Measurements from ENCODE around the gene TPO. TPM values are rescaled to one million over a fixed set of nuclear protein-coding genes. Genes with fewer than 3 reads are reported as not detected.

The TPO gene
- total RNA-seq, 4 donors from 2014 or later = 0.93 to 4.6 (median 1.3) TPM

DNA sequence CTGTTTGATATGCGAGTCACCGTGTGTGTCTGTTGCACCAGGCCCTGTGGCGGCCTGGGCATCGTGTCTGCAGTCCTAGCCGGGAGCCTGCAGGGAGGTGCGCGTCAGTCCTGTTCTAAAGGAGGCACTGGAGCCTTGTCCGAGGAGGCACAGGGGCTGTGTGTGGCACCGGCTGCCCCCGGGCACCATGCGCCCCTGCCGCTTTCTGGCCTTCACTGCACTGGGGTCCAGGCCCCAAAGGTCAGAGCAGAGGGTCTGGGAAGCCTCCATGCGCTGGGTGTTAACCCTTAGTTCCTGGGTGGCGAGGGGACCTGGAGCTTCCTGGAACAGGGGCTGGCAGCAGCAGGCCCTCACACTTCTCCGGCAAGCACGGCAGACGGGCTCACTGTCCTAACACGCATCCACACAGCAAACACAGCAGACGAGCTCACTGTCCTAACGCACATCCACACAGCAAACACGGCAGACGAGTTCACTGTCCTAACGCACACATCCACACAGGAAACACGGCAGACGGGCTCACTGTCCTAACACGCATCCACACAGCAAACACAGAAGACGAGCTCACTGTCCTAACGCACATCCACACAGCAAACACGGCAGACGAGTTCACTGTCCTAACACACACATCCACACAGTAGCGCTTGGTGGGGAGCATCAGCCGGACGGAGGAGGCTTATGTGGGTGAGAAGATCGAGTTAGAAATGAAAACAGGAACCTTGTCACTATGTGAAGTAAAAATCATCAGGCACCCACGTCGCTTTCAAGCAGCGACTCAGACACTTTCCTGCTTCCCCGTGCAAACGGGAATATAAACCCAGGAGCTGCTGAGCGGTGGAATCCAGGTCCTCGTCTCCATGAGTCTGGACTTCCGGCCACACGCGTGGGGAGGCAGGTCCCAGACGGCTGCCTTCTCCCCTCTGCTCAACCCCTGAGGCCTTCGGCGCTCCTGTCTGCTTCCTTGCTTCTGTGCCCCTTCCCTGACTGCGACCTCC is 65.3 kb downstream of the TPO start:
- H3K9me3 ChIP-seq = no peaks in the 10 kb centered on the region
- peak in 1 of 2 donors; percentile 53 for DNase-seq (ENCODE audit: low spot score in 2 of 2)
- H3K4me1 ChIP-seq = no peaks in the 10 kb centered on the region
- 81% methylated on average over 34 of the region's 48 CpGs for WGBS
- H3K27ac ChIP-seq = no peak overlapping the region
- no peak overlapping the region for H3K4me3 ChIP-seq
- TF ChIP-seq, protein P1, sequence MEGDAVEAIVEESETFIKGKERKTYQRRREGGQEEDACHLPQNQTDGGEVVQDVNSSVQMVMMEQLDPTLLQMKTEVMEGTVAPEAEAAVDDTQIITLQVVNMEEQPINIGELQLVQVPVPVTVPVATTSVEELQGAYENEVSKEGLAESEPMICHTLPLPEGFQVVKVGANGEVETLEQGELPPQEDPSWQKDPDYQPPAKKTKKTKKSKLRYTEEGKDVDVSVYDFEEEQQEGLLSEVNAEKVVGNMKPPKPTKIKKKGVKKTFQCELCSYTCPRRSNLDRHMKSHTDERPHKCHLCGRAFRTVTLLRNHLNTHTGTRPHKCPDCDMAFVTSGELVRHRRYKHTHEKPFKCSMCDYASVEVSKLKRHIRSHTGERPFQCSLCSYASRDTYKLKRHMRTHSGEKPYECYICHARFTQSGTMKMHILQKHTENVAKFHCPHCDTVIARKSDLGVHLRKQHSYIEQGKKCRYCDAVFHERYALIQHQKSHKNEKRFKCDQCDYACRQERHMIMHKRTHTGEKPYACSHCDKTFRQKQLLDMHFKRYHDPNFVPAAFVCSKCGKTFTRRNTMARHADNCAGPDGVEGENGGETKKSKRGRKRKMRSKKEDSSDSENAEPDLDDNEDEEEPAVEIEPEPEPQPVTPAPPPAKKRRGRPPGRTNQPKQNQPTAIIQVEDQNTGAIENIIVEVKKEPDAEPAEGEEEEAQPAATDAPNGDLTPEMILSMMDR (IDR thresholded peaks at IDR 0.05) = no peak
- TF ChIP-seq EP300 (IDR thresholded peaks at IDR 0.05) (no peak), POLR2AphosphoS5 (IDR thresholded peaks at IDR 0.05) (no peak), POLR2A (IDR thresholded peaks at IDR 0.05) (no peak)
- no peaks in the 10 kb centered on the region for H3K27me3 ChIP-seq
- H3K36me3 ChIP-seq = no peaks in the 10 kb centered on the region

DNA sequence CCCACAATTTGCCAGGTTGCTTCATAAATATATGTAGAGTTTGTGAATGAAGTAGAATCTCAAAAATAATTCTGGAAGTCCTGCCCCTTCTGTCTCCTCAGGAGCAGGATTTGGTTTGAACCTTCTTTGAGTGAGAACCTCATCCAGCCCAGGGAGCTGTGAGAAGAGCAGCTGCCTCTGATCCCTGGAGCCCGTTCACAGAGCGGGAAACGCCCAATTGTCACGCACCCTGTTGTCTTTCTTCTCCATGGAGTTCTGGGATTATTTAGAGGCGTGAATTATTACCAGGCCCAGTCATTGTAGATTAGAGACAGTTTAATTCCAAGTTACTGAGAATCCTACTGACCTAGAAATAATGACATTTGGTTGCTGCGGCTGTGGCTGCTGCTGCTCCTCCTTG is 66.1 kb downstream of the TPO start:
- 63% methylated on average over 6 of the region's 6 CpGs for WGBS
- no peaks in the 10 kb centered on the region for H3K27me3 ChIP-seq
- TF ChIP-seq EP300 (IDR thresholded peaks at IDR 0.05) (no peak), POLR2AphosphoS5 (IDR thresholded peaks at IDR 0.05) (no peak), POLR2A (IDR thresholded peaks at IDR 0.05) (no peak)
- TF ChIP-seq, protein P1 (IDR thresholded peaks at IDR 0.05) = no peak
- no peak for DNase-seq (ENCODE audit: low spot score in 2 of 2)
- H3K9me3 ChIP-seq = no peaks in the 10 kb centered on the region
- H3K4me1 ChIP-seq = no peaks in the 10 kb centered on the region
- H3K27ac ChIP-seq = no peak overlapping the region
- no peak overlapping the region for H3K4me3 ChIP-seq
- H3K36me3 ChIP-seq = no peaks in the 10 kb centered on the region

- no peaks in the 10 kb centered on the region for H3K36me3 ChIP-seq
- DNase-seq (ENCODE audit: low spot score in 2 of 2) = peak in 1 of 2 donors; percentile 54
Measured at GRCh38 chr2:1480671-1481076, 67.4 kb downstream of the TPO start.

DNA sequence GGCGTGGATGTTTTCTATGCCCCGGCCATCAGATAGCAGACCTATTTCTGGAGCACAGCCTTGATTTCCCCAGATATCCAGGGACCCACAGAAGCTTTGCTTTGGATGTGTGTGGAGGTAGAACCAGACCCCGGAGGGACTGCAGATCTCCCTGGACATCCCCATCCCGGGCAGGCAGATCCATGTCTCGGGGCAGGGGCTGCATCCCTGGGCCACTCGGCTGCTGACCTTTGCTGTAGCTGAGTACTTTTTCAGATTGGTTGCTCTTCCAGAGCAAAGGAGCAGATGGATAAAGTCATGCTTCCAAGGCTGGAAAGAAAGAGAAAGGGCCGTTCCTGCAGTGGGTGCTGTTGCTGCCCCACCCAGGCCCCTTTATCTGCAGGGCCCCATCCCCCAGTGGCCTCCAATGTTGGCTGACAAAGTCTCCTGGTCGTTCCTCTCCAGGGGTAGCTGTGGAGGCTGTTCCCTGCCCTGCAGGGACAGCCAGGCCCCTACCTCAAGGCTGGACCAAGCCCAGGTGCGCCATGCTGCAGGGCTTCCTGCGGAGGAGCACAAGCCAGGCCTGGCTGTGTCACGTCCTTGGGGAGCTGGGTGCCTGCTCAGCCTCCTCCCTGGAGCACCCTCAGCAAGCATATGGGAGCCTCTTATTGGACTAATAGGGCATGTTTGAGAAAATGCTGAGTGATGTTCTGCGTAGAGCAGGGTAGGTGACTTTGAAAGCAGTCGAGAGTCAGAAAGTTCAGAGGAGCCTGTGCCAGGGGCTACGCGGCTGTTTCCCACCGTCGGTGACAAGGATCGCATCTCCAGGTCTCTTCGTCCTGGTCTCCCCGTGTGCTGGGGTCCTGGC is 68.4 kb downstream of the TPO start:
- H3K4me3 ChIP-seq = no peak overlapping the region
- DNase-seq (ENCODE audit: low spot score in 2 of 2) = peak in 1 of 2 donors; percentile 45
- no peaks in the 10 kb centered on the region for H3K27me3 ChIP-seq
- TF ChIP-seq POLR2AphosphoS5 (IDR thresholded peaks at IDR 0.05) = no peak
- TF ChIP-seq, protein P1 (IDR thresholded peaks at IDR 0.05) = no peak
- no peak for TF ChIP-seq EP300 (IDR thresholded peaks at IDR 0.05)
- TF ChIP-seq POLR2A (IDR thresholded peaks at IDR 0.05) = no peak
- WGBS = 87% methylated on average over 19 of the region's 20 CpGs
- H3K36me3 ChIP-seq = no peaks in the 10 kb centered on the region
- no peaks in the 10 kb centered on the region for H3K9me3 ChIP-seq
- no peak overlapping the region for H3K27ac ChIP-seq
- H3K4me1 ChIP-seq = no peaks in the 10 kb centered on the region

More at GRCh38 chr2:1480671-1481076, 67.4 kb downstream of the TPO start:
- Histone ChIP-seq H3K27ac (no peak overlapping the region), H3K4me3 (no peak overlapping the region), H3K9me3 (no peaks in the 10 kb centered on the region), H3K4me1 (no peaks in the 10 kb centered on the region), H3K27me3 (no peaks in the 10 kb centered on the region)
- 82% methylated on average over 13 of the region's 13 CpGs for WGBS
- TF ChIP-seq, protein P1 (IDR thresholded peaks at IDR 0.05) = no peak
- TF ChIP-seq POLR2AphosphoS5 (IDR thresholded peaks at IDR 0.05) (no peak), POLR2A (IDR thresholded peaks at IDR 0.05) (no peak)

Measured in suprapubic skin (tissue), 4 donors.